ENCODE measurements around the gene MAPK7.

The MAPK7 gene

DNA sequence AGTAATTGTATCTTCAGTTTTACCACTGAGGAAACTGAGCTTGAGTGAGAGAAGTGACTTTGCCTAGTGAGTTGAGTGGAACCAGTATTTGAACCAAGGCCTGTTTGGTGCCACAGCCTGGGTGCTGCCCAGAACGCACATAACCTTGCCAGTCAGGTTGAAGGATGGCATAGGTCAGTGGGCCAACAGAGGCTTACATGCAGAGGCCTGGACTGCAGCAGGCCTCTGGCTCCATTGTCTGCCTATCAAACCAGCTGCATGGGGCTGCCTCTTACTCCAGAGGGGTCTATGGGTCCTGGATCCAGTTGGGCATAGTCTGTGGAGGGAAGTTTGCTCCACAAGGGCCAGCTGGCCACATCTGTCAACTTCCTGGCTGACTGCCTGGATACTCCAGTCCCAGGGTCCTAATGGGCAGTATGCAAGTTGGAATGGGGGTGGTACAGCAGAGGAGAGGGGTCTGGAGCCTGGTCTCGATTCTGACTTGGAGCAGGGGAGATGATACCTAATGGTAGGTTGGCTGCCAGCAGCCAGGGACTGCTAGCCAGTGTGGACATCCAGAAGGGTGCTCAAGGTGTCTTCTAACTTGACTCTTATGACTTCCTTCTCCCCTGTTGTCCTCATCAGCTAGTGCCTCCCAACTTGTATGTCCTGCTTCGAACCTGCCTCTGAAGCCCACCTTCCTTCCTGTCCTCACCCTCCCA lies 21.6 kb downstream of the MAPK7 start:
- DNase-seq (ENCODE audit: low spot score): no peak

DNA sequence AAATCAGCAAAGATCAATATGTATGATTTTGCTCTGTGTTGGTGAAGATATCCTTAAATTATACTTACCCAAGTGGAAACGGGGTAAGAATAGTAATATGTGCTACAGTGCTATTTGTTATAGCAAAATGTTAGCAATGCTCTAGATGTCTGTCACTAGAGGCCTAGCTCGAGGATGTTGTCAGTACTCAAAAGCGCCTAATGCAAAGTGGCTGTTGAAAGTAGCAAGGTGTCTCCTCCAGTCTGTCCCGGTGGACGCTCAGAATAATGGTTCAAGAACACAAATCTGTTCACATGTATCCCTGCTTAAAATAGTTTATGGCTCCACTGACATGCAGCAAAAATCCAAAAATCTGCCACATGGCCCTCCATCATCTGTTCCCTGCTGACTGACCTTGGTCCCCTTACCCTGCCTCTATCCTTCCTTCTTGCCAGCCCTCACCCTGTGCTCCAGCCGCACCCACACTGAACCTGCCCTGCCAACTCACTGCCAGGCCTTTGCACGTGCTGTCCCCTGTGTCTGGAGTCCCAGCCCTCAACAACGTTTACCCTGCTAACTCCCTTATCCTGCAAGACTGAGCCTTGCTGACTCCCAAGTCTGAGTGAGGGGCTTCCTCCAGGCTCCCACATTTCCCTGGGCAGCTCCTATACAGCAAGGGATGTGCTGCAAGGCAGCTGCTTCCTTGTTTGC lies 23.2 kb downstream of the MAPK7 start:
- DNase-seq (ENCODE audit: low spot score): no peak

DNA sequence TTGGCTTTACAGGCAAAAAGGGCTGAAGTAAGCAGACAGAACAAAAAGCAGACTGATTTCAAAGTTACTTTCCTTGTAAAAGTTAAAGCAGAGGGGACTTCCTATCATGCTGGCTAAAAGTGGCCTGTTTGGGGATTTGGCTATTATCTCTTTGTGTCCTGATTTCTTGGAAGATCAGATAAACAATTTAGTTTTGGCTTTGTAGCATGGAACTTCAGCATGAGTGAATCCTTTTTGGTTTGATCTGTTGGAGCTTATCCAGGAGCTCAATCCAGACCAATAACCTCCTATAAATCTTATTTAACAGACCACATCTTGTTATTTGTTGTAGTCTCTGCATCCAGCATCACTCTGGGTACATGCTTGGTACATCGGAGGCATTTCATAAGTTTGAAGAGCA lies 23.9 kb downstream of the MAPK7 start:
- no peak for DNase-seq (ENCODE audit: low spot score)

DNA sequence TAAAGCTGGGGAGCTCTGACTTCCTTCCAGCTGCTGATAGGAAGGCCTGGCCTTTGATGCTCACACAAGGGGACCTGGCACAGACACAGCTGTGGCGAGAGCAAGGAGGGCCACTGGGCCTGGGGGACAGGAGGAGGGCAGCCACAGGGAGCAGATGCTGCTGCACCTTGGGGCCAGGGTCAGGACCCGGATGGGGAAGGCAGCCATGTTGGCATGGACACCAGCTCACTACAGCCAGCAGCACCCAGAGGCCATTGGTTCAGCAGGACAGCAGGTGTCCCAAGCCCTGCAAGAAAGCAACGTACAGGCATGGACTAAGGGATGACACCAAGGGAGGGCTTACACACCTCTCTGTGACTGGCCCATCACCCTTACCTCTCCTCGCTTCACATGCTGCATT lies 24.7 kb downstream of the MAPK7 start:
- DNase-seq (ENCODE audit: low spot score): no peak

DNA sequence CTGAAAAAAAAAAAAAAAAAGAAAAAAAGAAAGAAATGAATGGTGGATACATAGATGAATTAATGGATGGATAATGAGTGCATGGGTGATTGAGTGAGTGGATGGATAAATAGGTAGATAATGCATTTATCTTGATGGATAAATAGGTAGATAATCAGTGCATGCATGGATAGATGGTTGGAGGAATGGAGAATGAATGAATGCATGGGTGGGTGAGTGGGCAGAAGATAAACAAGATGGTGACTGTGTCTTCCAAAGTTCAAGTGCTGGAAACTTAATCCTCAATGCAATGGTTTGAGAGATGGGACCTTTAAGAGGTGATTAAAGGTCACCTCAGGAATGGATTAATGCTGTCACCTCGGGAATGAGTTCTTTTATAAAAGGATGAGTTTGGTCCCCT lies 26.0 kb downstream of the MAPK7 start:
- no peak for DNase-seq (ENCODE audit: low spot score)

DNA sequence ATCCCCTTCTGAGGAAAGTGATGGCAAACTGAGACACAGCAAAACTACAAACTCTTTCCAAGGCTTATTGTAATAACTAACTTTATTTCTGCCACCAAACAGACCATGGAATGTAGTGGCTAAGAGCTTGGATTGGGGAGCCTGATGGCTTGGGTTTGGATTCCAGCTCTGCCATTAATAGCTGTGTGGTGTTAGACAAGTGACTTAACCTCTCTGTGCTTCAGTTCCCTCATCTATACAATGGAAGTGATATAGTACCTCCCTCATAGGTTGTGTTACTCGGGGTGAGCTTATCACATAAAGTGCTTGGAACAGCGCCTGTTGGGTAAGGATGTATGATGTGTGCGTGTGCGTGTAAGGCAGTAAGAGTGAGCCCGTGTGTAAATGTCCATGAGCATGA lies 26.8 kb downstream of the MAPK7 start:
- no peak for DNase-seq (ENCODE audit: low spot score)

DNA sequence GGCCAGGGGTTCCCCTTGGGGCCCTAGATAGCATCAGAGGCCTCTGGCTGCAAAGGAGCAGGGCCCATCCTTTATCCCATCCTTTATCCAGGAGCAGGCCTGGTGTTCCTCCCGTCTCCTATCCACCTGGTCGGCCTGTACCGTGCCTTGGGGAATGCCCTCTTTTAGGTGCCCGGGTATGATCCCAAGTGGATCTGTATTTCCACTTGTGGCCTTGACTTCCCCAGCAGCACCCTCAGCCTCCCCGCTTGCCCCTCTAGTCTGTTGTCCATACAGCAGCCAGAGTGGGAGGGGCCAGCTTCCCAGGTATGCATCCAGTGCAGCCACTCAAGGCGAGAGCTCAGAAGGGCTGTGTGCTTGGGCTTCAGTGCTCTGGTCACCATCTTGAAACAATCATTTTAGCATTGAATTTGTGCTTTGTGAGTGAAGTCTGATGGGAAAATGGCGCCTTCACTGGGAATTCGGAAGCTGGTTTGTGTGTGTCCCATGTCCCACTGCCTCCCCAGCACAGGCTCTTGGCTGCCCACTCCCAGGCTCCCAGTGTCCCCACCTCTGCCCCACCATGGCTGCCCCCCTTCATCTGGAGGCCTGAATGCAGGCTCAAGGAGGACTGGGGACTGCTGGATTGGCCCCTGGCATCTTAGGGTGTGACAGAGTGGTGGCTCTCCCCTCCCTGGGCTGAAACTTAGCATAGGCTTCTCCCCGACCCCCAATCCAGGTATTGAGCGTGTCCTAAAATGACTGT lies 29.5 kb downstream of the MAPK7 start:
- DNase-seq (ENCODE audit: low spot score): no peak

DNA sequence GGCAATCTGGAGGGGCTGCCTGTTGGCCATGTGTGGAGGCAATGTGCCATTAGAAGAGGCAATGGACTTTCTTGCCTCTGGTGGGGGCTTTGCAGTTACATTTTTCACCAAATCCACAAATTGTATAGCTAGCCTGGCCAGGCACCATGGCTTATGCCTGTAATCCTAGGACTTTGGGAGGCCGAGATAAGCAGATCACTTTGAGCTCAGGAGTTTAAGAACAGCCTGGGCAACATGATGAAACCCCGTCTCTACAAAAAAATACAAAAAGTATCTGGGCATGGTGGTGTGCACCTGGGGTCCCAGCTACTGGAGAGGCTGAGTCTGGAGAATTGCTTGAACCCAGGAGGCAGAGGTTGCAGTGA lies 30.0 kb downstream of the MAPK7 start:
- no peak for DNase-seq (ENCODE audit: low spot score)

DNA sequence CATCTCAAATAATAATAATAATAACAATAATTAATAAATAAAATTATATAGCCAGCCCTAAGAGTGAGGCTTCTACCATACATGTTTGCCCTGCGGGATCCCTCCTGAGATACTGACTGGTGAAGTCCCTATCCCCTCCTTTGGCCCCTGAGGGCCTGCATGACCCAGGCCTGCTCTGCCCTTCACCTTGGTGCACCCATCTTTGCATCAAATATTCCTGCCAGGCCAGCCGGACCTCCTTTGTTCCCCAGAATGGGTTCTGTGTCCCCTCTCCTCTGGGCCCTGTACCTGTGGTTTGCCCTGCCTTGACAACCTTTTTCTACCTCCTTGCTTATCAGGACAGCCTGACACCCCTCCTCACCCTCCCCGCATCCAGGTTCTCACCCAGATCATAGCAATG lies 30.8 kb downstream of the MAPK7 start:
- DNase-seq (ENCODE audit: low spot score): no peak

DNA sequence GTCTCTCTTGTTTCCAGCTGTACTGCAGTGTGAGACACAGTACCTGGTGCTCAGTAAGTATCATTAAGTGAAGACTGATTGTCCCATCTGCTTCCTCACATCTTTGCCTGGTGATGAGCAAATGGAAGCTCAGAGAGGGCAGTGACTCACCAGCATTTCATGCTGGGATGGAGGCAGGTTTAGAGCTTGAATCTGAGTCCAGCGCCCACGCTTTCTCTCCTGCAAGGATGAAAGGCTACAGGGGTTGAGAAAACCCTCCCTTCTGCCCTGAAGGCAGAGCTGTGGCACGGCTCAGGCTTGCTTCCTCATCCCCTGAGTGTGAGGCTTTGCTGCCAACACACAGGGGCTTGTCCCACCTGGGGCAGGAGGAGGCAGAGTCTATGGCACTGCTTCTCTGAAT lies 31.2 kb downstream of the MAPK7 start:
- no peak for DNase-seq (ENCODE audit: low spot score)

DNA sequence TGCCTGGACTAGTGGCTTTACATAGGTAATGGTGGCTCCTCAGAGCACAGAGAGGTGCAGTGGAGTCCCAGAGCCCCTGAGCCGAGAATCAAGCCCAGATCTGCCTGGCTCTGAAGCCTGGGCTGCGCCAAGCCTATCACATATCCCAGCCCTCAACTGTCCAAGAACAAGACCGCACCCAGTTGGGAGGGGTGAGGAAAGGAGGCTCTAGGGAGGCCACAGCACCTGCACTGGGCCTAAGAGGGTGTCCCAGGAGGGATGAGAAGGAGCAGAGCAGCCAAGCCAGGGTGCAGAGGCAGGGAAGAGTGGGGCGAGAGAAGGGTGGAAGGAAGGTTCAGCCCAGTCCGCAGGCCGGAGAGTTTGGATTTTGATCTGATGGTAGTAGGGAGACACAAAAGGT lies 31.8 kb downstream of the MAPK7 start:
- no peak for DNase-seq (ENCODE audit: low spot score)

DNA sequence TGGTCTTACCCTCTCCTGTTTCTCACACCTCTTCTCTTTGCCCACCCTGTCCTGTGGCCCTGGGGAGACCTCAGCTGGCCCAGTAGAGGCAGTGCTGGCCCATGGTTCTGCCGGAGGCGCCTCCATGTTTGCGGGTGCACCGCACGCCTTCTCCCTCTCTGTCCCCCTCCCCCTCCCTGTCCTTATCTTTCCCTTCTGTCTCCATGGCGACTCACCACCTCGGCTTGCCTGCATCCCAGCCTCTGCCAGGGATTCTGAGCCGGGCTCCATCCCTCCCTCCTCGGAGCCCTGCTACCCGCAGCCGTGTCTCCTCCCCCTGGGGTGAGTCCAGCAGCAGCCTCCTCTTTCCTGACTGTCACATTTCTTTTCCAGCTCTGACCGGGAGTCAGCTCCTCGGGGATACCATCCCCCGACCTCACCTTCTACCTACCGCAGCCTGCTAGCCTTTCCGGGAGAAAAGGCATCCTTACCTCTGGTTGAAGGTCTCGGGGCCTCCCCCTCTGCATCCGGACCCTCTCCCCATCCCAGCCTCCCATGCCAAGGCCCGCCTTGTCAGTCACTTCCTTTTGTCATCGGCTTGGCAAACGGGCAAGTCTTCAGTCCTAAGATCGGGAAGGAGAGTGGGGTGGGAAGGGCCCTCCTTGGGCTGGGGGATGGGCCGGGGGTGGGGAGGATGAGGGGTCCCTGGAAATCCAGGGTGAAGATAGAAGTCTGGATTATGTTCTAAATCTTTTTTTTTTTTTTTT lies 32.8 kb downstream of the MAPK7 start, which contains the start of gene RNF112:
TSS of gene RNF112 (plus strand) at position 358 of the 746 bp plus-strand sequence. CDS start at position 535, 177 bp downstream.
- peak; percentile 65 for DNase-seq (ENCODE audit: low spot score)

DNA sequence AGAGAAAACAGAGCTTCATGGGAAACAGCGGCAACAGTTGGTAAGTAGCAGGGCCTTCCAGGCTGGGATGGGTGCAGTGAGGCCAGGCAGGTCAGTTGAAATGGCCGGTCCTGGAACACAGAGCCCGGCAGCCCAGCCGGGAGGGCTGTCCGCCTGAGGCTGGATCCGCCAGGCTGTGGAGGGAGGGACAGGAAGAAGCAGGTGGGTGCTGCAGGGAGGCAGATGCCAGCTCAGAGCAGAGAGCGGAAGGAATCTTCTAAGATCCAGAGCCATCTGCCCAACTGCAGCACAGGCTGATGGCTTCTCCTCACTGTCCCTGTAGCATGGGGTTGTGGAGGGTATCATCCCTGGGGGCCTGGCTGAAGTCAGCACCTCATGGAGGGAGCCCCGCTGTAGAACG lies 33.3 kb downstream of the MAPK7 start:
- DNase-seq (ENCODE audit: low spot score): no peak

DNA sequence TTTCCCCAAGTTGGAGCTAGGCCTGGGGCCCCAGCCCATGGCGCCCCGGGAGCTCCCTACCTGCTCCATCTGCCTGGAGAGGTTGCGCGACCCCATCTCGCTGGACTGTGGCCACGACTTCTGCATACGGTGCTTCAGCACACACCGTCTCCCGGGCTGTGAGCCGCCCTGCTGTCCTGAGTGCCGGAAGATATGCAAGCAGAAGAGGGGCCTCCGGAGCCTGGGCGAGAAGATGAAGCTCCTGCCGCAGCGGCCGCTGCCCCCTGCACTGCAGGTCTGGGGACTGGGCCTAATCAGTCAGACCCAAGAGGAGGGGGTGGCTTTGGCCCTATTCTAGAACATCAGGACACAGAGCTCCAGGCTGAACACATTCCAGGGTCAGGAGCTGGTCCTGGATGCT lies 34.2 kb downstream of the MAPK7 start:
- DNase-seq (ENCODE audit: low spot score): no peak

DNA sequence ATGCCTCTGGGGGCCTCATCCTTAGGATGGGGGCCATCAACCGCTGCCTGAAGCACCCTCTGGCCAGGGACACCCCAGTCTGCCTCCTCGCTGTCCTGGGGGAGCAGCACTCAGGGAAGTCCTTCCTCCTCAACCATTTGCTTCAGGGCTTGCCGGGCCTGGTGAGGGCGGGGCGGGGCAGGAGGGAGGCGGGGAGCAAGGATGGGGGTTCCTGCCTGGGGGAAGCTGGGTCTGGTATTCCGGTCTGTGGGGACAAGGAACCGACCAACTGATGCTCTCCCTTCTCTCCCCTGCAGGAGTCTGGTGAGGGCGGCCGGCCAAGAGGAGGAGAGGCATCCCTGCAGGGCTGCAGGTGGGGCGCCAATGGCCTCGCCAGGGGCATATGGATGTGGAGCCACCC lies 34.7 kb downstream of the MAPK7 start:
- no peak for DNase-seq (ENCODE audit: low spot score)

DNA sequence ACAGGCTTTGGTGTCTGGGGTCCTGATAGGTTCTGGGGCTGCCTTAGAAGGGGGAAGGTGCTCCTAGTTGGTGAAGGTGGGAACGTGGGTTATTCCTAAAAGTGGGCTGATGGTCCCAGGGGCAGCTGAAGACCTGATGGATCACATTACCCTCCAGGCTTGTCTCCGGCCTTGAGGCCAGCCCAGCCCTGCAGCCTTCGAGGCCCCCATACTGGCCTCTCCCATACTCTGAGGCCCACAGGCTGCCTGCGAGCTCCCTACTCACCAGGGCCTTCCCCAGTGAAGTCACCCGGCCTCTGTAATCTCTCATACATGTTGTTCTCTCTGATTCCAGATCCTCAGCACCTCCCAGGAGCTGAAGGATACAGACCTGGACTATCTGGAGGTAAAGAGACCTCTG lies 35.5 kb downstream of the MAPK7 start:
- DNase-seq (ENCODE audit: low spot score): no peak

DNA sequence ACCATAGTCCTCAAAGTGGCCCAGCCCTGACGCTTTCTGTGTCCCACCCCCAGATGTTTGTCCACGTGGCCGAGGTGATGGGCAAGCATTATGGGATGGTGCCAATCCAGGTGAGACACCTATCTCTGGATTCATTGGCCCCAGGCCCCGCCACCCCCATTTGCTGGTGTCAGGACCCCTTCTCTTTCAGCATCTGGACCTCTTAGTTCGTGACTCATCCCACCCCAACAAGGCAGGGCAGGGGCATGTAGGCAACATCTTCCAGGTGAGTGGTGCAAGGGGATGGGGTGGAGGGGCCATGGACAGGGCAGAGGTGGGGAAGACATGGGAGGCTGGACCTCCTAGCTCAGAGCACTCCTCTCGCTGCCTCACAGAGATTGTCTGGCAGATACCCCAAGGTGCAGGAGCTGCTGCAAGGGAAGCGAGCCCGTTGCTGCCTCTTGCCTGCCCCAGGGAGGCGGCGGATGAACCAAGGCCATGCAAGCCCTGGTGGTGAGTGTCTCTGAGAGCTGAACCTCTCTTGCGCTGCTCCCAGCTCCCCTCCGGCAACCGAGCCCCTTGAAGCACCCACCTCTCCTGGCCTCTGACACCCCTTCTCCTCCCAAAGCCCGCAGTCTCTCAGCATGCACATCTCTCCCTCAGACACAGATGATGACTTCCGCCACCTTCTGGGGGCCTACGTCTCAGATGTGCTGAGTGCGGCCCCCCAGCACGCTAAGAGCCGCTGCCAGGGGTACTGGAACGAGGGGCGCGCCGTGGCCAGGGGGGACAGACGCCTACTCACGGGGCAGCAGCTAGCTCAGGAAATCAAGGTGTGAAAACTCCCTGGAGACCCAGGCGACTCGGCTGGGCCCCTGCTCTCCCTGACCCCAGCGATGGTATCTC lies 36.3 kb downstream of the MAPK7 start:
- no peak for DNase-seq (ENCODE audit: low spot score)

DNA sequence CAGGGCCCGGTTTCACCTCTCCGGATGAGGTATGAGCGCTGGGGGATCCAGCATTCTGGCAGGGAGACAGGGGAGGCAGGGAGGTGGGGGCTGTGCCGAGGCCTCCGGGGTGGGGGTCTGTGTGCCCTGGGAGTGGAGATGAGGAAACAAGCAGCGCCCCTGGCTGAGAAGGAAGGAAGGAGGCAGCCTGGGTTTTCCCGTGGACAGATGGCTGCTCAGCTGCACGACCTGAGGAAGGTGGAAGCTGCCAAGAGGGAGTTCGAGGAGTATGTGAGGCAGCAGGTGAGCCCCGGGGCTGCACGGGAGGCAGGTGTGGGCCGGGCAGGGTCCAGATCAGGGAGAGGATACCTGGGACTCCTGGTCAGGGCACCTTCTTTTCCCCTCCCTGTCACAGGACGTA lies 37.0 kb downstream of the MAPK7 start:
- DNase-seq (ENCODE audit: low spot score): no peak

DNA sequence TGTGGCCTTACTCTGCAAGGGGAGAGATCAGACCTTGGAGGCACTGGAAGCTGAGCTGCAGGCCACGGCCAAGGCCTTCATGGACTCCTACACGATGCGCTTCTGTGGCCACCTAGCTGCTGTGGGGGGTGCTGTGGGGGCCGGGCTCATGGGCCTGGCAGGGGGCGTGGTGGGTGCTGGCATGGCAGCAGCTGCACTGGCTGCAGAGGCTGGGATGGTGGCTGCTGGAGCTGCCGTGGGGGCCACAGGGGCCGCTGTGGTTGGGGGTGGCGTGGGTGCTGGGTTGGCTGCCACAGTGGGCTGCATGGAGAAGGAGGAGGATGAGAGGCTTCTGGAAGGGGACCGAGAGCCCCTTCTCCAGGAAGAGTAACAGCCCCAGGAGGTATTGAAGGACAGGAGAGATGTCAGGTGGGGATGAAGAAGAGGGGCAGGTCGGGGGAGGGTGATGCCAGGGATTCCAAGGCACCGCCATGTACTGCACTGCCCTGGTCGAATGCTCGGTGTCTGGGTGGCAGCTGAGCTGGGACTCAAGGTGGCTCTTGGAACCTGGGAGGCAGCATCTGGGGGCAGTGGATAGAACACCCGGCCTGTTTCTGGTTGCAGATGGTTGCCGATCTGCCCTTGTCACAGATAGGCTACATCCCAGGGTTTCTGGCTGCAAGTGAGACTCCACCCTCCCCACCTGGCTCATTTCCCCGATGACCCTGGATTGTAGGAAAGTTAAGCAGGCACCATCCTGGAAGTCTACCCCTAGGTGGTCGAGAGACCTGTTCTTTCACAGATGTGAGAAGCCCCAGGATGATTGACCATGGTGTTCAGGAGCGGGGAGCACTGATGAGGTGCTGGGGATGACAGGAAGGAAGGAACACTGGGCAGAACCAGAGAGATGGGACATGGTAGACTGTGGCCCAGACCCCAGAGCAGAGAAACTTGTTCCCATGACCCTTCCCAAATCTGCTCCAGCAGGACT lies 37.8 kb downstream of the MAPK7 start:
- no peak for DNase-seq (ENCODE audit: low spot score)

DNA sequence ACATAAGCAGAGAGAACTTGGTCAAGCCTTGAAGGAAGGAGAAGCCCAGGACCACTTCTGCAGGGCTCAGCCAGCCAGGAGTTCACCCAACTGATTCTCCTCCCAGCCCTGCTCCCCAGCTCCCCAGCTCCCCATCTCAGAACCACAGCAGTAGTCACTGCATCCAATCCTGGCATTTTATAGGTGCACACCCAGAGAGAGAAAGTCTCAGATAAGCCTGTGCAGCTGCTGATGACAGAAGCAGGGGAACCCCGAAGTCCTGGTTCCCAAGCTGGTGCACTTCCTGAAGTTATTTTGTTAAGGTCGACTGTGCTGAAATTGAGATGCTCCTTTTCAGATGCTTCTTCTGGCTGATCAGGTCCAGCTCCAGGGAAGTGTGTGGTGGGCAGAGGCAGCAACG lies 39.3 kb downstream of the MAPK7 start:
- no peak for DNase-seq (ENCODE audit: low spot score)
